Stimulated activated CD8-positive, alpha-beta memory T cell treated with anti-CD3 and anti-CD28 coated beads, Interleukin-7, amount 100 ng/mL, for 24 hours (primary cell): ENCODE results near the gene EEF2K.
"Not testable (repeated sequence)": the region's sequence is repeated elsewhere in the genome, so short reads cannot be mapped to it uniquely, and the experiment has no call there.

ENCODE experiments used
- DNase-seq: peaks from one replicate; pipeline ENCODE4 v3.0.0-alpha.2; 2020; ENCODE audit warnings: low read depth

The EEF2K gene

GRCh38 chr16:22213236-22213635 is 7.2 kb downstream of the EEF2K start:
- DNase-seq, result no peak

- DNase-seq, result no peak
Observed at GRCh38 chr16:22213801-22214200, 7.7 kb downstream of the EEF2K start.

GRCh38 chr16:22214402-22214801 is 8.3 kb downstream of the EEF2K start:
- no peak for DNase-seq

GRCh38 chr16:22214889-22215288 is 8.8 kb downstream of the EEF2K start:
- DNase-seq, result no peak

GRCh38 chr16:22216191-22216831 is 10.2 kb downstream of the EEF2K start:
- no peak for DNase-seq

- not testable (repeated sequence) for DNase-seq
Observed at GRCh38 chr16:22216832-22217225, 10.8 kb downstream of the EEF2K start.

GRCh38 chr16:22217890-22218730 is 12.0 kb downstream of the EEF2K start:
- no peak for DNase-seq

- DNase-seq, result no peak
Observed at GRCh38 chr16:22219389-22220068, 13.5 kb downstream of the EEF2K start.

GRCh38 chr16:22220069-22220440 is 14.0 kb downstream of the EEF2K start:
- no peak for DNase-seq

GRCh38 chr16:22220714-22221113 is 14.6 kb downstream of the EEF2K start:
- DNase-seq, result no peak

GRCh38 chr16:22222006-22222405 is 15.9 kb downstream of the EEF2K start:
- no peak for DNase-seq

GRCh38 chr16:22222998-22223397 is 16.9 kb downstream of the EEF2K start:
- DNase-seq, result no peak

GRCh38 chr16:22225060-22225459 is 19.0 kb downstream of the EEF2K start:
- DNase-seq, result no peak

GRCh38 chr16:22229889-22230288 is 23.8 kb downstream of the EEF2K start:
- no peak for DNase-seq

GRCh38 chr16:22232277-22233036 is 26.4 kb downstream of the EEF2K start:
- no peak for DNase-seq

GRCh38 chr16:22233037-22233372 is 26.9 kb downstream of the EEF2K start:
- DNase-seq, result no peak

- DNase-seq, result no peak
Observed at GRCh38 chr16:22235839-22236745, 30.0 kb downstream of the EEF2K start.

- DNase-seq, result no peak
Observed at GRCh38 chr16:22239131-22239805, 33.2 kb downstream of the EEF2K start.

GRCh38 chr16:22240023-22240710 is 34.1 kb downstream of the EEF2K start:
- no peak for DNase-seq

GRCh38 chr16:22250522-22250921 is 44.4 kb downstream of the EEF2K start:
- DNase-seq, result no peak
